SK-N-SH (cell line): ENCODE measurements around the gene C11orf65. TPM values are rescaled to one million over a fixed set of nuclear protein-coding genes. Genes with fewer than 3 reads are reported as not detected.

ENCODE experiments used
- CTCF ChIA-PET: fragments of 300-600, 350-600 bp; formaldehyde crosslinking; extraction: SDS; loops from one replicate; lab custom pipeline; 2021; lab: Yijun Ruan, JAX
- POLR2A ChIA-PET: fragments of 350-600 bp; sonication (Branson Sonifier 250); formaldehyde crosslinking; extraction: SDS; loops from one replicate; lab custom pipeline; 2020; ENCODE audit warnings: antibody characterized with exemption, inconsistent platforms; lab: Yijun Ruan, JAX
- DNase-seq: peaks from one replicate; pipeline ENCODE4 v3.0.0; 2012
- H2AFZ ChIP-seq: fragments of 200-600 bp; sonication (generic); 2 replicates; pipeline ENCODE4 v1.8.1; 2016; ENCODE audit warnings: antibody characterized with exemption, mild to moderate bottlenecking, low read depth
- H3F3A ChIP-seq: fragments of 200-600 bp; sonication (generic); replicated peaks from 2 replicates; pipeline ENCODE3; 2016; ENCODE audit warnings: antibody characterized with exemption, mild to moderate bottlenecking; ENCODE audit not compliant: insufficient read depth
- H3K27ac ChIP-seq, 2 experiments: fragments of 200-500 bp in 1 of 2; fragments of 200-600 bp in 1 of 2; sonication (Bioruptor generic) in 1 of 2; sonication (generic), shearing (Covaris generic) in 1 of 2; 2 replicates each; pipeline versions ENCODE4 v1.5.1 to v1.6.1; 2014 to 2016; ENCODE audit warnings: low read depth in 2 of 2, inconsistent platforms in 1 of 2, low read length in 1 of 2, mild to moderate bottlenecking in 1 of 2, mixed read lengths in 1 of 2
- H3K27me3 ChIP-seq: fragments of 200-600 bp; sonication (generic), shearing (Covaris generic); 2 replicates; pipeline ENCODE4 v1.6.1; 2016; ENCODE audit warnings: mixed run types; ENCODE audit not compliant: insufficient read depth
- H3K36me3 ChIP-seq, 2 experiments: fragments of 200-500 bp in 1 of 2; fragments of 200-600 bp in 1 of 2; sonication (Bioruptor generic) in 1 of 2; sonication (generic) in 1 of 2; replicated peaks in 1 of 2; 2 replicates each; pipeline versions ENCODE3 to v1.5.1; 2014 to 2016; ENCODE audit warnings: low read length in 1 of 2, mild to moderate bottlenecking in 1 of 2; ENCODE audit not compliant: insufficient read depth in 2 of 2, control insufficient read depth in 1 of 2
- H3K4me1 ChIP-seq, 2 experiments: fragments of 200-500 bp in 1 of 2; fragments of 200-600 bp in 1 of 2; sonication (Bioruptor generic) in 1 of 2; sonication (generic), shearing (Covaris generic) in 1 of 2; 2 replicates each; pipeline versions ENCODE4 v1.5.1 to v1.6.1; 2014 to 2016; ENCODE audit warnings: low read depth in 1 of 2, low read length in 1 of 2, mixed run types in 1 of 2; ENCODE audit not compliant: insufficient read depth in 2 of 2, control insufficient read depth in 1 of 2
- H3K4me2 ChIP-seq: fragments of 200-600 bp; sonication (generic), shearing (Covaris generic); 2 replicates; pipeline ENCODE4 v1.6.1; 2017; ENCODE audit warnings: mixed run types
- H3K4me3 ChIP-seq, 2 experiments: fragments of 200-500 bp in 1 of 2; fragments of 200-600 bp in 1 of 2; sonication (Bioruptor generic) in 1 of 2; sonication (generic), shearing (Covaris generic) in 1 of 2; 2 replicates each; pipeline versions ENCODE4 v1.5.1 to v1.8.1; 2014 to 2016; ENCODE audit warnings: low read depth in 2 of 2, inconsistent platforms in 1 of 2, low read length in 1 of 2, mild to moderate bottlenecking in 1 of 2, mixed read lengths in 1 of 2, moderate library complexity in 1 of 2
- H3K79me2 ChIP-seq: fragments of 200-600 bp; sonication (generic); 2 replicates; pipeline ENCODE4 v1.8.1; 2017; ENCODE audit warnings: mild to moderate bottlenecking; ENCODE audit not compliant: insufficient read depth
- H3K9ac ChIP-seq: fragments of 200-600 bp; sonication (generic); 2 replicates; pipeline ENCODE4 v1.6.1; 2017; ENCODE audit warnings: mixed run types
- H3K9me2 ChIP-seq: fragments of 200-600 bp; sonication (generic); 2 replicates; pipeline ENCODE4 v1.6.1; 2017; ENCODE audit warnings: mixed run types
- H3K9me3 ChIP-seq: fragments of 200-600 bp; sonication (generic); 2 replicates; pipeline ENCODE4 v1.6.1; 2017; ENCODE audit warnings: mixed run types, mild to moderate bottlenecking, moderate library complexity
- H4K20me1 ChIP-seq: fragments of 200-600 bp; sonication (generic); 2 replicates; pipeline ENCODE4 v1.6.1; 2017; ENCODE audit warnings: mild to moderate bottlenecking, mixed run types; ENCODE audit not compliant: insufficient read depth
- ELF1 ChIP-seq: IDR thresholded peaks from 2 replicates; pipeline ENCODE4 v1.4.0; 2012
- EP300 ChIP-seq, 2 experiments: IDR thresholded peaks; 2 replicates each; pipeline versions ENCODE4 v1.4.0 to v1.6.1; 2012; ENCODE audit warnings: borderline replicate concordance in 1 of 2, low read depth in 1 of 2, low read length in 1 of 2
- EZH2phosphoT487 ChIP-seq: fragments of 200-600 bp; sonication (generic); IDR thresholded peaks from 2 replicates; pipeline ENCODE4 v1.6.1; 2017; ENCODE audit warnings: low read depth, mixed run types, mild to moderate bottlenecking, antibody characterized with exemption, moderate library complexity, borderline replicate concordance
- FOXJ3 ChIP-seq: sonication (generic); formaldehyde crosslinking; IDR thresholded peaks from 2 replicates; pipeline ENCODE4 v1.5.1; 2020; ENCODE audit warnings: mild to moderate bottlenecking, missing genetic modification reagents
- FOXM1 ChIP-seq: IDR thresholded peaks from 2 replicates; pipeline ENCODE4 v1.4.0; 2012; ENCODE audit warnings: low read depth, mild to moderate bottlenecking
- GATA2 ChIP-seq: sonication (generic); formaldehyde crosslinking; IDR thresholded peaks from 2 replicates; pipeline ENCODE4 v1.5.0; 2020; ENCODE audit warnings: mild to moderate bottlenecking, missing genetic modification reagents
- MEF2A ChIP-seq: IDR thresholded peaks from 2 replicates; pipeline ENCODE4 v1.4.0; 2012; ENCODE audit warnings: low read depth, borderline replicate concordance
- NFIC ChIP-seq: IDR thresholded peaks from 2 replicates; pipeline ENCODE4 v1.4.0; 2012; ENCODE audit warnings: borderline replicate concordance
- POLR2AphosphoS5 ChIP-seq: IDR thresholded peaks from 2 replicates; pipeline ENCODE4 v1.6.1; 2012; ENCODE audit warnings: low read depth, low read length
- RAD21 ChIP-seq: IDR thresholded peaks from 2 replicates; pipeline ENCODE4 v1.6.1; 2012; ENCODE audit warnings: mild to moderate bottlenecking, low read length
- RFX5 ChIP-seq: IDR thresholded peaks from 2 replicates; pipeline ENCODE4 v1.6.1; 2012; ENCODE audit warnings: mild to moderate bottlenecking, improper control_type of control experiment, low read length
- TAF1 ChIP-seq: IDR thresholded peaks from 2 replicates; pipeline ENCODE4 v1.6.1; 2012; ENCODE audit warnings: low read depth, mild to moderate bottlenecking, low read length, moderate library complexity, borderline replicate concordance
- TCF12 ChIP-seq: IDR thresholded peaks from 2 replicates; pipeline ENCODE4 v1.4.0; 2012
- TEAD4 ChIP-seq: IDR thresholded peaks from 2 replicates; pipeline ENCODE4 v1.4.0; 2012; ENCODE audit warnings: mild to moderate bottlenecking, borderline replicate concordance; ENCODE audit not compliant: insufficient read depth
- WGBS: methylation state at CpG from one replicate; pipeline ENCODE4 v1.1.6; 2017; ENCODE audit warnings: low lambda C conversion rate; 5-methylcytosine and 5-hydroxymethylcytosine counted together
- polyA plus RNA-seq, 3 experiments: library from polyadenylated mRNA; depleted of rRNA; stranded (reverse); fragments of >200 nt; gene quantifications; 2 replicates each; pipeline ENCODE4 v1.2.3, GENCODE V29; 2012
- TF ChIP-seq, protein P1 (sequence below): IDR thresholded peaks from 2 replicates; pipeline ENCODE4; 2012
- TF ChIP-seq, protein P2 (sequence below): IDR thresholded peaks from 2 replicates; pipeline ENCODE4 v1.4.0; 2012; ENCODE audit warnings: low read depth, borderline replicate concordance
- TF ChIP-seq, protein P3 (sequence below): fragments of 150-350 bp; IDR thresholded peaks from 2 replicates; pipeline ENCODE4 v1.6.1; 2017; ENCODE audit warnings: antibody characterized with exemption, low read length, low read depth, borderline replicate concordance
- TF ChIP-seq, protein P4 (sequence below): fragments of 200-600 bp; sonication (generic); IDR thresholded peaks from 2 replicates; pipeline ENCODE4 v1.6.1; 2017; ENCODE audit warnings: antibody characterized with exemption, mild to moderate bottlenecking, moderate library complexity

Gene C11orf65
- polyA plus RNA-seq, 1 of the 3 experiments (the other 2 are of a cell fraction), result 0.07 TPM

DNA sequence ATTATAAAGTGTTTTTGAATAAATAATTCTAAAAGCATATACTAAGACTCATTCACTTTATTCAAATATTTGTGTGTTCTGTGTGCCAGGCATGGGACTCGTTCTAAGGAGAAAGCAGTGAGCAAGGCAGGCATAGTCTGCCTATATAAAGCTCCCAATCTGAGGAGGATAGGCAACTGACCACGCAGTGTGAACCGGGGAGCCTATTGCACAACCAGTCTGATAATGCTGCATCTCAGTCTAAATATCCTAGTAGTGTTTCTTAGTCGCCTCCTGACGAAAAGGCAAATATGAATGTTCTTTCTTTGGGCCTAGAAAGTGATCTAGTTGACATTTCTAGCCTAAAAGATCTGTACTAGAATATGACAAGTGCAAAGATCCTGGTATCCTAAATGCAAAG, 98.3 kb downstream of the C11orf65 start:
- ChIA-PET CTCF (no interaction called here), POLR2A (no interaction called here)
- WGBS, result 87% methylated on average over 5 of the region's 5 CpGs
- Histone ChIP-seq H3K27me3 (no peaks in the 10 kb centered on the region), H3K36me3 (peaks cover 13 to 14% of the 10 kb centered on the region in 2 experiments), H3K79me2 (no peaks in the 10 kb centered on the region), H3K9me3 (no peaks in the 10 kb centered on the region), H2AFZ (no peak overlapping the region), H3K9me2 (no peaks in the 10 kb centered on the region), H3K4me3 (no peak overlapping the region), H3F3A (no peaks in the 10 kb centered on the region), H3K27ac (no peak overlapping the region), H4K20me1 (no peaks in the 10 kb centered on the region), H3K4me1 (no peaks in the 10 kb centered on the region; a peak in 1 of 4 replicates), H3K4me2 (no peak overlapping the region), H3K9ac (no peak overlapping the region)
- TF ChIP-seq FOXJ3 (CRISPR knock-in tag), result no peak
- no peak for TF ChIP-seq POLR2AphosphoS5
- TF ChIP-seq, protein P1, sequence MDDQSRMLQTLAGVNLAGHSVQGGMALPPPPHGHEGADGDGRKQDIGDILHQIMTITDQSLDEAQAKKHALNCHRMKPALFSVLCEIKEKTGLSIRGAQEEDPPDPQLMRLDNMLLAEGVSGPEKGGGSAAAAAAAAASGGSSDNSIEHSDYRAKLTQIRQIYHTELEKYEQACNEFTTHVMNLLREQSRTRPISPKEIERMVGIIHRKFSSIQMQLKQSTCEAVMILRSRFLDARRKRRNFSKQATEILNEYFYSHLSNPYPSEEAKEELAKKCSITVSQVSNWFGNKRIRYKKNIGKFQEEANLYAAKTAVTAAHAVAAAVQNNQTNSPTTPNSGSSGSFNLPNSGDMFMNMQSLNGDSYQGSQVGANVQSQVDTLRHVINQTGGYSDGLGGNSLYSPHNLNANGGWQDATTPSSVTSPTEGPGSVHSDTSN, result no peak
- no peak for TF ChIP-seq EZH2phosphoT487
- no peak for TF ChIP-seq TAF1
- no peak for TF ChIP-seq TEAD4
- no peak for TF ChIP-seq GATA2 (CRISPR knock-in tag)
- TF ChIP-seq, protein P2, sequence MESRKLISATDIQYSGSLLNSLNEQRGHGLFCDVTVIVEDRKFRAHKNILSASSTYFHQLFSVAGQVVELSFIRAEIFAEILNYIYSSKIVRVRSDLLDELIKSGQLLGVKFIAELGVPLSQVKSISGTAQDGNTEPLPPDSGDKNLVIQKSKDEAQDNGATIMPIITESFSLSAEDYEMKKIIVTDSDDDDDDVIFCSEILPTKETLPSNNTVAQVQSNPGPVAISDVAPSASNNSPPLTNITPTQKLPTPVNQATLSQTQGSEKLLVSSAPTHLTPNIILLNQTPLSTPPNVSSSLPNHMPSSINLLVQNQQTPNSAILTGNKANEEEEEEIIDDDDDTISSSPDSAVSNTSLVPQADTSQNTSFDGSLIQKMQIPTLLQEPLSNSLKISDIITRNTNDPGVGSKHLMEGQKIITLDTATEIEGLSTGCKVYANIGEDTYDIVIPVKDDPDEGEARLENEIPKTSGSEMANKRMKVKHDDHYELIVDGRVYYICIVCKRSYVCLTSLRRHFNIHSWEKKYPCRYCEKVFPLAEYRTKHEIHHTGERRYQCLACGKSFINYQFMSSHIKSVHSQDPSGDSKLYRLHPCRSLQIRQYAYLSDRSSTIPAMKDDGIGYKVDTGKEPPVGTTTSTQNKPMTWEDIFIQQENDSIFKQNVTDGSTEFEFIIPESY, result no peak
- TF ChIP-seq EP300 (IDR thresholded peaks at IDR 0.05; ENCODE audit: borderline replicate concordance in 1 of 2, low read depth in 1 of 2, low read length in 1 of 2), result no peak
- TF ChIP-seq, protein P3, sequence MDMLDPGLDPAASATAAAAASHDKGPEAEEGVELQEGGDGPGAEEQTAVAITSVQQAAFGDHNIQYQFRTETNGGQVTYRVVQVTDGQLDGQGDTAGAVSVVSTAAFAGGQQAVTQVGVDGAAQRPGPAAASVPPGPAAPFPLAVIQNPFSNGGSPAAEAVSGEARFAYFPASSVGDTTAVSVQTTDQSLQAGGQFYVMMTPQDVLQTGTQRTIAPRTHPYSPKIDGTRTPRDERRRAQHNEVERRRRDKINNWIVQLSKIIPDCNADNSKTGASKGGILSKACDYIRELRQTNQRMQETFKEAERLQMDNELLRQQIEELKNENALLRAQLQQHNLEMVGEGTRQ, result no peak
- TF ChIP-seq MEF2A, result no peak
- no peak for TF ChIP-seq RFX5
- no peak for TF ChIP-seq NFIC
- no peak for TF ChIP-seq ELF1
- TF ChIP-seq FOXM1, result no peak
- TF ChIP-seq TCF12, result no peak
- no peak for TF ChIP-seq RAD21
- TF ChIP-seq, protein P4, sequence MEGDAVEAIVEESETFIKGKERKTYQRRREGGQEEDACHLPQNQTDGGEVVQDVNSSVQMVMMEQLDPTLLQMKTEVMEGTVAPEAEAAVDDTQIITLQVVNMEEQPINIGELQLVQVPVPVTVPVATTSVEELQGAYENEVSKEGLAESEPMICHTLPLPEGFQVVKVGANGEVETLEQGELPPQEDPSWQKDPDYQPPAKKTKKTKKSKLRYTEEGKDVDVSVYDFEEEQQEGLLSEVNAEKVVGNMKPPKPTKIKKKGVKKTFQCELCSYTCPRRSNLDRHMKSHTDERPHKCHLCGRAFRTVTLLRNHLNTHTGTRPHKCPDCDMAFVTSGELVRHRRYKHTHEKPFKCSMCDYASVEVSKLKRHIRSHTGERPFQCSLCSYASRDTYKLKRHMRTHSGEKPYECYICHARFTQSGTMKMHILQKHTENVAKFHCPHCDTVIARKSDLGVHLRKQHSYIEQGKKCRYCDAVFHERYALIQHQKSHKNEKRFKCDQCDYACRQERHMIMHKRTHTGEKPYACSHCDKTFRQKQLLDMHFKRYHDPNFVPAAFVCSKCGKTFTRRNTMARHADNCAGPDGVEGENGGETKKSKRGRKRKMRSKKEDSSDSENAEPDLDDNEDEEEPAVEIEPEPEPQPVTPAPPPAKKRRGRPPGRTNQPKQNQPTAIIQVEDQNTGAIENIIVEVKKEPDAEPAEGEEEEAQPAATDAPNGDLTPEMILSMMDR, result no peak
- no peak for DNase-seq
